ENCODE results near the gene BTF3L4.

BTF3L4 gene

GRCh38 chr1:52032124-52032784, 23.8 kb upstream of the BTF3L4 start:
- peak overlapping the region; percentile 91 for H3K4me3 ChIP-seq (ENCODE audit: low read length)
- no peak; the same call in 1 of the 2 replicates for TF ChIP-seq CTCF (conservative IDR thresholded peaks at IDR 0.05; ENCODE audit: low read length)
- no peak for DNase-seq (ENCODE audit: low read depth)

GRCh38 chr1:52032785-52033131, 23.3 kb upstream of the BTF3L4 start:
- peak; percentile 69 for DNase-seq (ENCODE audit: low read depth)
- no peak for TF ChIP-seq CTCF (conservative IDR thresholded peaks at IDR 0.05; ENCODE audit: low read length)
- peak overlapping the region; percentile 91 for H3K4me3 ChIP-seq (ENCODE audit: low read length)

- peak; percentile 90 for DNase-seq (ENCODE audit: low read depth)
- no peak for TF ChIP-seq CTCF (conservative IDR thresholded peaks at IDR 0.05; ENCODE audit: low read length)
- H3K4me3 ChIP-seq (ENCODE audit: low read length), result peak within 1 kb of the TSS; percentile 91
Measured at GRCh38 chr1:52033190-52034049, 22.7 kb upstream of the BTF3L4 start, which contains the start of gene KTI12. KTI12 (minus strand) TSS chr1:52033810; CDS start chr1:52033761, 49 bp downstream.

- TF ChIP-seq CTCF (conservative IDR thresholded peaks at IDR 0.05; ENCODE audit: low read length), result no peak
- H3K4me3 ChIP-seq (ENCODE audit: low read length), result peak overlapping the region; percentile 91
- no peak for DNase-seq (ENCODE audit: low read depth)
Measured at GRCh38 chr1:52034050-52034384, 22.1 kb upstream of the BTF3L4 start.

- peak; percentile 58 for DNase-seq (ENCODE audit: low read depth)
- H3K4me3 ChIP-seq (ENCODE audit: low read length), result no peak overlapping the region
- TF ChIP-seq CTCF (conservative IDR thresholded peaks at IDR 0.05; ENCODE audit: low read length), result no peak
Measured at GRCh38 chr1:52037402-52037814, 18.7 kb upstream of the BTF3L4 start.

GRCh38 chr1:52037909-52038308, 18.2 kb upstream of the BTF3L4 start:
- no peak overlapping the region for H3K4me3 ChIP-seq (ENCODE audit: low read length)
- TF ChIP-seq CTCF (conservative IDR thresholded peaks at IDR 0.05; ENCODE audit: low read length), result no peak
- no peak for DNase-seq (ENCODE audit: low read depth)
